ENCODE measurements around the gene KLHL33. TPM values are rescaled to one million over a fixed set of nuclear protein-coding genes. Genes with fewer than 3 reads are reported as not detected.

KLHL33 gene
- total and polyA plus RNA-seq, 10 of the 15 experiments (the other 5 are each of a cell fraction or from before 2014, with no cell fraction given), result 0.01 to 0.16 (median 0.04) TPM; not detected in 5

DNA sequence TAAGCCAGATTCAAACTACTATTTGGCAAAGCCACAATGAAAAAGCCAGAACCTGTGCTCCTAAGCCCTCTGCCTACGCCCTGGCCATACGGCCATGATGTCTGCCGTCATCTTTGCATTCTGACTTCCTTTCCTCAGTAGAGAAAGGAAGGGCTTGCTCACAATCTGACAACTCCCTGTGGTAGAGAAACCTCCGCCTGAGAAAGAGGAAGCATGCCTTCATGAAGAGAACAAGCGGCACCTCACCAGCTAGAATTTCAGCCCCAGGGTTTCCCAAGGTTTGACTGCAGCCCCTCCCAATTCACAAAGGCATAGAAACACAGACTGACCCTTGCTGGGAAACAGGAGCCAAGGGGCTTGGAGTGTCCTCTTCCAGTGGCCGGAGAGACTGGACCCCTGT lies 48.4 kb downstream of the KLHL33 start:
- no peak overlapping the region for H3K4me3 ChIP-seq
- no peaks in the 10 kb centered on the region for H3K9me3 ChIP-seq (replicated peaks; ENCODE audit: control insufficient read depth, insufficient read depth, low read length)
- no peaks in the 10 kb centered on the region for H3K27me3 ChIP-seq (replicated peaks in 1 of 2; ENCODE audit: control insufficient read depth in 2 of 2, insufficient read depth in 2 of 2, low read length in 1 of 2)
- no peak overlapping the region for H2AFZ ChIP-seq (ENCODE audit: control insufficient read depth, low read depth, low read length)
- RAD21 ChIA-PET (ENCODE audit: unreplicated experiment), result no interaction called here
- peaks cover 31 to 38% of the 10 kb centered on the region in 2 experiments for H3K36me3 ChIP-seq (ENCODE audit: control insufficient read depth in 2 of 2, insufficient read depth in 2 of 2, low read length in 1 of 2)
- SMC1A ChIA-PET (ENCODE audit: uncharacterized antibody, unreplicated experiment), result no interaction called here
- 49% methylated on average over 6 of the region's 6 CpGs for WGBS (ENCODE audit: insufficient coverage, insufficient replicate concordance, low lambda C conversion rate, missing lambda C conversion rate)
- no TSS peak for BruUV-seq (replicated peaks)
- TF ChIP-seq, protein P1, sequence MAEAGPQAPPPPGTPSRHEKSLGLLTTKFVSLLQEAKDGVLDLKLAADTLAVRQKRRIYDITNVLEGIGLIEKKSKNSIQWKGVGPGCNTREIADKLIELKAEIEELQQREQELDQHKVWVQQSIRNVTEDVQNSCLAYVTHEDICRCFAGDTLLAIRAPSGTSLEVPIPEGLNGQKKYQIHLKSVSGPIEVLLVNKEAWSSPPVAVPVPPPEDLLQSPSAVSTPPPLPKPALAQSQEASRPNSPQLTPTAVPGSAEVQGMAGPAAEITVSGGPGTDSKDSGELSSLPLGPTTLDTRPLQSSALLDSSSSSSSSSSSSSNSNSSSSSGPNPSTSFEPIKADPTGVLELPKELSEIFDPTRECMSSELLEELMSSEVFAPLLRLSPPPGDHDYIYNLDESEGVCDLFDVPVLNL (IDR thresholded peaks at IDR 0.05; ENCODE audit: low read depth, low read length), result no peak
- TF ChIP-seq SPI1 (IDR thresholded peaks at IDR 0.05; ENCODE audit: borderline replicate concordance, insufficient read depth, low read depth, low read length), result peak; percentile 11; the same call in 1 of the 2 replicates
- H3K9ac ChIP-seq (ENCODE audit: control insufficient read depth, insufficient read depth, low read length), result no peak overlapping the region; the same call in 1 of the 2 replicates
- in situ Hi-C loops (cut with MboI) (no loop called here), intact Hi-C loops (cut with micrococcal nuclease; ENCODE audit: unreplicated experiment) (no loop called here)
- POLR2A ChIA-PET, result no interaction called here
- no peaks in the 10 kb centered on the region for H3K79me2 ChIP-seq (ENCODE audit: control insufficient read depth, insufficient read depth, low read length)
- H3K4me2 ChIP-seq (ENCODE audit: control insufficient read depth, insufficient read depth), result no peak overlapping the region
- FAIRE-seq (peak; percentile 18), ATAC-seq (no peak), DNase-seq (ENCODE audit: low read depth, low spot score) (no peak)
- no peak overlapping the region for H3K27ac ChIP-seq (ENCODE audit: control insufficient read depth, insufficient read depth)
- H3K4me1 ChIP-seq (ENCODE audit: control insufficient read depth, insufficient read depth, low read length), result 0 out of 2 replicates have a peak, but pooled peaks cover 3% of the 10 kb centered on the region
- H4K20me1 ChIP-seq (ENCODE audit: control insufficient read depth, insufficient read depth), result no peaks in the 10 kb centered on the region
- CTCF ChIA-PET, result no interaction called here

DNA sequence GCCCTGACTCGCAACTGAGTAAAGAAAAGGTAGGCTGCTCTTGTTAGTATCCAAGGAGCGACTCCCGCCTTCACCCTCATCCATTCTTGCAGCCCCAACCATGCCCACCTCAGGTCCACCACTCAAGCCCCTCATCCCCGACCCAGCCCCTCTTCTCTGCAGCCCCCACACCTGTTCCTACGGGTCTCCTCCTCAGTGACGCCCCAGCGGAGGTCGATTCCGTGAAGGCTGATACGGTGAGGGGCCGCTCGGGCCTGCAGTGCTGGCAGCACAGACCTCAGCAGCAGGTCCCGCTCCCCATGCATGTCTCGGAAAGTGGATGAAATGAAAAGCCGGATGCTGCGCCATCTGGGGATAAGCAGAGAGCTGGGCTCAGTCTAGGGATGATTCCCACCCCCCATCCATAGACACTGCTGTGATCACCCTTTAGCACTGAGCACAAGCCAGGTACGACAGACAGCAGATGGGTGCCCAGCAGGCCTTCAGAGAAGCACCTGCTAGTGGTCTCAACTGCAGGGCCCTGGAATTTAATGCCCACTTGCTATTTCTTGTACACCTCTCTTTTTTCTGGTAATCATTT lies 49.6 kb downstream of the KLHL33 start:
- Histone ChIP-seq H4K20me1 (ENCODE audit: control insufficient read depth, insufficient read depth) (no peaks in the 10 kb centered on the region), H3K27ac (ENCODE audit: control insufficient read depth, insufficient read depth) (no peak overlapping the region), H3K9ac (ENCODE audit: control insufficient read depth, insufficient read depth, low read length) (no peak overlapping the region), H2AFZ (ENCODE audit: control insufficient read depth, low read depth, low read length) (no peak overlapping the region), H3K4me2 (ENCODE audit: control insufficient read depth, insufficient read depth) (no peak overlapping the region), H3K9me3 (replicated peaks; ENCODE audit: control insufficient read depth, insufficient read depth, low read length) (no peaks in the 10 kb centered on the region), H3K4me3 (no peak overlapping the region), H3K27me3 (replicated peaks in 1 of 2; ENCODE audit: control insufficient read depth in 2 of 2, insufficient read depth in 2 of 2, low read length in 1 of 2) (no peaks in the 10 kb centered on the region), H3K79me2 (ENCODE audit: control insufficient read depth, insufficient read depth, low read length) (no peaks in the 10 kb centered on the region), H3K4me1 (ENCODE audit: control insufficient read depth, insufficient read depth, low read length) (0 out of 2 replicates have a peak, but pooled peaks cover 3% of the 10 kb centered on the region), H3K36me3 (ENCODE audit: control insufficient read depth in 2 of 2, insufficient read depth in 2 of 2, low read length in 1 of 2) (peaks cover 42 to 46% of the 10 kb centered on the region in 2 experiments)
- DNase-seq (ENCODE audit: low read depth, low spot score) (no peak), FAIRE-seq (no peak), ATAC-seq (no peak)
- ChIA-PET CTCF (no interaction called here), POLR2A (no interaction called here), SMC1A (ENCODE audit: uncharacterized antibody, unreplicated experiment) (no interaction called here), RAD21 (ENCODE audit: unreplicated experiment) (no interaction called here)
- intact Hi-C loops (cut with micrococcal nuclease; ENCODE audit: unreplicated experiment) (no loop called here), in situ Hi-C loops (cut with MboI) (no loop called here)
- BruUV-seq (replicated peaks), result no TSS peak
- WGBS (ENCODE audit: insufficient coverage, insufficient replicate concordance, low lambda C conversion rate, missing lambda C conversion rate), result 98% methylated on average over 14 of the region's 17 CpGs
- TF ChIP-seq ASH2L (IDR thresholded peaks at IDR 0.05; ENCODE audit: borderline replicate concordance, low read depth) (no peak), SMAD5 (IDR thresholded peaks at IDR 0.05; ENCODE audit: low read depth) (no peak), EZH2 (IDR thresholded peaks at IDR 0.05; ENCODE audit: borderline replicate concordance, control insufficient read depth, low read depth, low read length) (no peak), PAX5 (IDR thresholded peaks at IDR 0.05; ENCODE audit: borderline replicate concordance, low read depth, low read length) (no peak), SUPT20H (IDR thresholded peaks at IDR 0.05; ENCODE audit: borderline replicate concordance, control insufficient read depth, low read depth, low read length) (no peak), POLR2AphosphoS5 (IDR thresholded peaks at IDR 0.05; ENCODE audit: low read length) (no peak), RAD21 (IDR thresholded peaks at IDR 0.05; ENCODE audit: insufficient read depth, low read depth, low read length) (no peak), SIN3A (IDR thresholded peaks at IDR 0.05; ENCODE audit: low read depth, low read length) (no peak)
- TF ChIP-seq, protein P2, sequence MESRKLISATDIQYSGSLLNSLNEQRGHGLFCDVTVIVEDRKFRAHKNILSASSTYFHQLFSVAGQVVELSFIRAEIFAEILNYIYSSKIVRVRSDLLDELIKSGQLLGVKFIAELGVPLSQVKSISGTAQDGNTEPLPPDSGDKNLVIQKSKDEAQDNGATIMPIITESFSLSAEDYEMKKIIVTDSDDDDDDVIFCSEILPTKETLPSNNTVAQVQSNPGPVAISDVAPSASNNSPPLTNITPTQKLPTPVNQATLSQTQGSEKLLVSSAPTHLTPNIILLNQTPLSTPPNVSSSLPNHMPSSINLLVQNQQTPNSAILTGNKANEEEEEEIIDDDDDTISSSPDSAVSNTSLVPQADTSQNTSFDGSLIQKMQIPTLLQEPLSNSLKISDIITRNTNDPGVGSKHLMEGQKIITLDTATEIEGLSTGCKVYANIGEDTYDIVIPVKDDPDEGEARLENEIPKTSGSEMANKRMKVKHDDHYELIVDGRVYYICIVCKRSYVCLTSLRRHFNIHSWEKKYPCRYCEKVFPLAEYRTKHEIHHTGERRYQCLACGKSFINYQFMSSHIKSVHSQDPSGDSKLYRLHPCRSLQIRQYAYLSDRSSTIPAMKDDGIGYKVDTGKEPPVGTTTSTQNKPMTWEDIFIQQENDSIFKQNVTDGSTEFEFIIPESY (IDR thresholded peaks at IDR 0.05), result no peak
- TF ChIP-seq, protein P3, sequence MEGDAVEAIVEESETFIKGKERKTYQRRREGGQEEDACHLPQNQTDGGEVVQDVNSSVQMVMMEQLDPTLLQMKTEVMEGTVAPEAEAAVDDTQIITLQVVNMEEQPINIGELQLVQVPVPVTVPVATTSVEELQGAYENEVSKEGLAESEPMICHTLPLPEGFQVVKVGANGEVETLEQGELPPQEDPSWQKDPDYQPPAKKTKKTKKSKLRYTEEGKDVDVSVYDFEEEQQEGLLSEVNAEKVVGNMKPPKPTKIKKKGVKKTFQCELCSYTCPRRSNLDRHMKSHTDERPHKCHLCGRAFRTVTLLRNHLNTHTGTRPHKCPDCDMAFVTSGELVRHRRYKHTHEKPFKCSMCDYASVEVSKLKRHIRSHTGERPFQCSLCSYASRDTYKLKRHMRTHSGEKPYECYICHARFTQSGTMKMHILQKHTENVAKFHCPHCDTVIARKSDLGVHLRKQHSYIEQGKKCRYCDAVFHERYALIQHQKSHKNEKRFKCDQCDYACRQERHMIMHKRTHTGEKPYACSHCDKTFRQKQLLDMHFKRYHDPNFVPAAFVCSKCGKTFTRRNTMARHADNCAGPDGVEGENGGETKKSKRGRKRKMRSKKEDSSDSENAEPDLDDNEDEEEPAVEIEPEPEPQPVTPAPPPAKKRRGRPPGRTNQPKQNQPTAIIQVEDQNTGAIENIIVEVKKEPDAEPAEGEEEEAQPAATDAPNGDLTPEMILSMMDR (IDR thresholded peaks at IDR 0.05 in 2 of 3, conservative IDR thresholded peaks at IDR 0.05 in 1 of 3; ENCODE audit: control insufficient read depth in 2 of 3, extremely low read depth in 1 of 3, insufficient read depth in 1 of 3, low read depth in 3 of 3, low read length in 3 of 3), result no peak

Data from GM12878 (cell line).